Endodermal cell (in vitro differentiated cells): ENCODE measurements around the gene MBIP. TPM values are rescaled to one million over a fixed set of nuclear protein-coding genes. Genes with fewer than 3 reads are reported as not detected.
"Not testable (repeated sequence)": the region's sequence is repeated elsewhere in the genome, so short reads cannot be mapped to it uniquely, and the experiment has no call there.

Experiments used
- DNase-seq: peaks from one replicate; pipeline ENCODE4 v3.0.0-alpha.2; 2017
- H3K27ac ChIP-seq: 2 replicates; pipeline ENCODE4 v1.5.1; 2013; ENCODE audit warnings: mild to moderate bottlenecking, low read depth, low read length, moderate library complexity
- H3K27me3 ChIP-seq: 2 replicates; pipeline ENCODE4 v1.6.1; 2013; ENCODE audit warnings: mild to moderate bottlenecking, low read length, moderate library complexity; ENCODE audit not compliant: insufficient read depth, control insufficient read depth, poor library complexity, severe bottlenecking
- H3K36me3 ChIP-seq: 2 replicates; pipeline ENCODE4 v1.7.0; 2013; ENCODE audit warnings: mild to moderate bottlenecking, low read length, moderate library complexity; ENCODE audit not compliant: control insufficient read depth, insufficient read depth
- H3K4me1 ChIP-seq: one replicate; pipeline ENCODE4 v1.7.0; 2013; ENCODE audit warnings: low read length; ENCODE audit not compliant: control insufficient read depth, insufficient read depth
- H3K4me3 ChIP-seq: 2 replicates; pipeline ENCODE4 v1.5.1; 2013; ENCODE audit warnings: mild to moderate bottlenecking, low read length, moderate library complexity
- H3K9ac ChIP-seq: 2 replicates; pipeline ENCODE4 v1.6.1; 2013; ENCODE audit warnings: mild to moderate bottlenecking, low read length, moderate library complexity; ENCODE audit not compliant: poor library complexity, severe bottlenecking; ENCODE audit errors: extremely low read depth
- H3K9me3 ChIP-seq: 2 replicates; pipeline ENCODE4 v1.6.1; 2013; ENCODE audit warnings: mild to moderate bottlenecking, low read length, moderate library complexity; ENCODE audit not compliant: control insufficient read depth
- H3K27ac Mint-ChIP-seq: 2 replicates; pipeline ENCODE4 v1.8.0; 2020; ENCODE audit warnings: mixed read lengths
- H3K27me3 Mint-ChIP-seq: 2 replicates; pipeline ENCODE4 v1.8.0; 2021; ENCODE audit warnings: mild to moderate bottlenecking, mixed read lengths; ENCODE audit not compliant: insufficient read depth
- H3K36me3 Mint-ChIP-seq: 2 replicates; pipeline ENCODE4 v1.8.0; 2020; ENCODE audit warnings: low read depth, mixed read lengths
- H3K4me1 Mint-ChIP-seq: 2 replicates; pipeline ENCODE4 v1.8.0; 2020; ENCODE audit warnings: mixed read lengths
- H3K4me3 Mint-ChIP-seq: 2 replicates; pipeline ENCODE4 v1.8.0; 2020; ENCODE audit warnings: mild to moderate bottlenecking, moderate library complexity, mixed read lengths
- H3K9me3 Mint-ChIP-seq: 2 replicates; pipeline ENCODE4 v1.8.0; 2020; ENCODE audit warnings: mild to moderate bottlenecking, mixed read lengths
- CTCF ChIP-seq: fragments of 200-600 bp; sonication (generic); conservative IDR thresholded peaks from 2 replicates; pipeline ENCODE4 v1.5.0; 2021; ENCODE audit warnings: antibody characterized with exemption, mild to moderate bottlenecking
- WGBS, 2 experiments: methylation state at CpG; one replicate each; pipeline versions ENCODE4 v1.1.5 to v1.1.7; 2013; ENCODE audit warnings: missing lambda C conversion rate in 2 of 2, mixed read lengths in 1 of 2; ENCODE audit not compliant: insufficient coverage in 1 of 2, insufficient read length in 1 of 2; 5-methylcytosine and 5-hydroxymethylcytosine counted together
- total RNA-seq, 2 donors: library from RNA; stranded (reverse); fragmentation: NEBNext Ultra II Directional in 1 of 2; extraction: Animal tissue kit (Norgen Biotek cat#: 25700) in 1 of 2; gene quantifications; 2 replicates in 1 of 2; 3 replicates in 1 of 2; pipeline ENCODE4 v1.2.1, GENCODE V29; 2021

Gene MBIP
- total RNA-seq, 2 donors from 2014 or later, result 35.5 TPM

DNA sequence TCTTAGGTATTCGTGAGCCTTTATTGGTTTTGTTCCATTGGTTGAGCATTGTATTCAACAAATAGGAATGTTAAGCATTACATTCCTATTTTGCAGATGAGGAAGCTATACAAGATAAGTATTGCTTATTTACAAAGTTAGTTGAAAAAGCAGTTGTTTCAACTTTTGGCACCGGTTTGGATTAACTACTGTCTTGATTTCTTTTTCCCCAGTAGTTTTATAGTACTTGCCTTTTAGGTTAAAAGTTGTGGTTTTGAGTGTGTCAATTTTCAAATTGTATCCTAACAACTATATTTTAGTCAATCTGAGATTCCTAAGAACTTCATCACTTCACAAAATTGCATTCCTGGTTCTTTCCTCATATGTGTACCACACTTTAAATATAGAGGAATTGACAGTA is 23.8 kb upstream of the MBIP start:
- Histone ChIP-seq H3K27me3 (no peaks in the 10 kb centered on the region), H3K9me3 (no peaks in the 10 kb centered on the region), H3K4me1 (peaks cover 4% of the 10 kb centered on the region), H3K27ac (no peak overlapping the region), H3K36me3 (no peaks in the 10 kb centered on the region), H3K9ac (no peak overlapping the region), H3K4me3 (no peak overlapping the region)
- H3K4me3 Mint-ChIP-seq, result no peak overlapping the region
- 66% methylated on average over 2 of the region's 2 CpGs; no CpG with 5 or more reads in 1 of the 2 experiments for WGBS, 2 experiments
- H3K36me3 Mint-ChIP-seq, result no peaks in the 10 kb centered on the region
- DNase-seq, result no peak
- peaks cover 7% of the 10 kb centered on the region for H3K27me3 Mint-ChIP-seq
- H3K27ac Mint-ChIP-seq, result no peak overlapping the region
- peaks cover 8% of the 10 kb centered on the region for H3K9me3 Mint-ChIP-seq
- H3K4me1 Mint-ChIP-seq, result peaks cover 10% of the 10 kb centered on the region
- TF ChIP-seq CTCF, result no peak

DNA sequence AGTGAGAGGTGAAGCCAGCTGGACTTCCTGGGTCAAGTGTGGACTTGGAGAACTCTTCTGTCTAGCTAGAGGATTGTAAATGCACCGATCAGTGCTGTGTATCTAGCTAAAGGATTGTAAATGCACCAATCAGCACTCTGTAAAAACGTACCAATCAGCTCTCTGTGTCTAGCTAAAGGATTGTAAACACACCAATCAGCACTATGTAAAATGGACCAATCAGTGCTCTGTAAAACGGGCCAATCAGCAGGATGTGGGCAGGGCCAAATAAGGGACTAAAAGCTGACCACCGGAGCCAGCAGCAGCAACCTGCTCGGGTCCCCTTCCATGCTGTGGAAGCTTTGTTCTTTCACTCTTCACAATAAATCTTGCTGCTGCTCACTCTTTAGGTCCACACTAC is 21.4 kb upstream of the MBIP start:
- H3K27ac ChIP-seq, H3K4me1 ChIP-seq, H3K36me3 Mint-ChIP-seq, H3K36me3 ChIP-seq, H3K27me3 ChIP-seq, H3K9me3 ChIP-seq, H3K4me3 ChIP-seq, H3K27ac Mint-ChIP-seq, H3K27me3 Mint-ChIP-seq, DNase-seq, H3K9ac ChIP-seq, H3K9me3 Mint-ChIP-seq, H3K4me3 Mint-ChIP-seq: not testable (repeated sequence)
- peaks cover 15% of the 10 kb centered on the region for H3K4me1 Mint-ChIP-seq
- 69 to 90% methylated on average over 3 to 5 of the region's 5 CpGs for WGBS, 2 experiments

- peaks cover 8% of the 10 kb centered on the region for H3K9me3 Mint-ChIP-seq
- no peaks in the 10 kb centered on the region for H3K9me3 ChIP-seq
- H3K27me3 ChIP-seq, result no peaks in the 10 kb centered on the region
- no peak overlapping the region for H3K4me3 Mint-ChIP-seq
- no peak for DNase-seq
- no peak overlapping the region for H3K9ac ChIP-seq
- no peak overlapping the region for H3K27ac Mint-ChIP-seq
- TF ChIP-seq CTCF, result no peak
- H3K36me3 ChIP-seq, result no peaks in the 10 kb centered on the region
- peaks cover 3% of the 10 kb centered on the region for H3K4me1 ChIP-seq
- no peaks in the 10 kb centered on the region for H3K36me3 Mint-ChIP-seq
- H3K4me3 ChIP-seq, result no peak overlapping the region
- no peak overlapping the region for H3K27ac ChIP-seq
- peaks cover 9% of the 10 kb centered on the region for H3K27me3 Mint-ChIP-seq
- peaks cover 15% of the 10 kb centered on the region for H3K4me1 Mint-ChIP-seq
Observed at GRCh38 chr14:36340276-36340890, 19.9 kb upstream of the MBIP start.

- no peak for TF ChIP-seq CTCF
- DNase-seq, result no peak
- H3K4me3 ChIP-seq, result no peak overlapping the region
- WGBS, 2 experiments, result 100% methylated on average over 1 of the region's 1 CpG; no CpG with 5 or more reads in 1 of the 2 experiments
- no peaks in the 10 kb centered on the region for H3K9me3 ChIP-seq
- Mint-ChIP-seq H3K9me3 (peaks cover 8% of the 10 kb centered on the region), H3K27ac (no peak overlapping the region), H3K4me1 (peaks cover 9% of the 10 kb centered on the region), H3K4me3 (no peak overlapping the region), H3K27me3 (peaks cover 9% of the 10 kb centered on the region), H3K36me3 (no peaks in the 10 kb centered on the region)
- no peak overlapping the region for H3K27ac ChIP-seq
- H3K4me1 ChIP-seq, result no peaks in the 10 kb centered on the region
- H3K27me3 ChIP-seq, result no peaks in the 10 kb centered on the region
- no peak overlapping the region for H3K9ac ChIP-seq
- no peaks in the 10 kb centered on the region for H3K36me3 ChIP-seq
Observed at GRCh38 chr14:36339816-36340215, 19.4 kb upstream of the MBIP start.
